PC-9 (cell line): Measurements from ENCODE around the gene HNRNPF.

Source experiments
- EZH2 ChIP-seq: fragments of 200-600 bp; sonication (generic); IDR thresholded peaks from 2 replicates; pipeline ENCODE4 v1.8.0; 2017; ENCODE audit warnings: antibody characterized with exemption, low read depth
- TF ChIP-seq, protein P1 (sequence below): fragments of 200-600 bp; sonication (generic); conservative IDR thresholded peaks from 2 replicates; pipeline ENCODE4 v1.6.1; 2017; ENCODE audit warnings: mixed run types, antibody characterized with exemption, mild to moderate bottlenecking, moderate library complexity

DNA sequence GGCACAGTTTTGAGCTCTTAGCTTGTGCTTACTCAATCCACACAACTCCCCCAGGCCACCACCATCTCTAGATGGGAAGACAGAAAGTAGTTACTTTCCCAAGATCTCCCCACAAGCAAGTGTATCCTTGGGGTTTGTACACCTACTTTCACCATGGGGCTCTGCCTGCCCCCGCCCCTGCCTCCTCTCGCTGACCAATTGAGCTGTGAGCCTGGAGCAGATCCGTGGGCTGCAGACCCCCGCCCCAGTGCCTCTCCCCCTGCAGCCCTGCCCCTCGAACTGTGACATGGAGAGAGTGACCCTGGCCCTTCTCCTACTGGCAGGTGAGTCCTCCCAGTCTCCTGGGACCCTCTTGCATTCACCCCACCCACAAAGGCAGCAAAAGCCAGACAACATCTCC lies 35.5 kb downstream of the HNRNPF start:
- TF ChIP-seq, protein P1, sequence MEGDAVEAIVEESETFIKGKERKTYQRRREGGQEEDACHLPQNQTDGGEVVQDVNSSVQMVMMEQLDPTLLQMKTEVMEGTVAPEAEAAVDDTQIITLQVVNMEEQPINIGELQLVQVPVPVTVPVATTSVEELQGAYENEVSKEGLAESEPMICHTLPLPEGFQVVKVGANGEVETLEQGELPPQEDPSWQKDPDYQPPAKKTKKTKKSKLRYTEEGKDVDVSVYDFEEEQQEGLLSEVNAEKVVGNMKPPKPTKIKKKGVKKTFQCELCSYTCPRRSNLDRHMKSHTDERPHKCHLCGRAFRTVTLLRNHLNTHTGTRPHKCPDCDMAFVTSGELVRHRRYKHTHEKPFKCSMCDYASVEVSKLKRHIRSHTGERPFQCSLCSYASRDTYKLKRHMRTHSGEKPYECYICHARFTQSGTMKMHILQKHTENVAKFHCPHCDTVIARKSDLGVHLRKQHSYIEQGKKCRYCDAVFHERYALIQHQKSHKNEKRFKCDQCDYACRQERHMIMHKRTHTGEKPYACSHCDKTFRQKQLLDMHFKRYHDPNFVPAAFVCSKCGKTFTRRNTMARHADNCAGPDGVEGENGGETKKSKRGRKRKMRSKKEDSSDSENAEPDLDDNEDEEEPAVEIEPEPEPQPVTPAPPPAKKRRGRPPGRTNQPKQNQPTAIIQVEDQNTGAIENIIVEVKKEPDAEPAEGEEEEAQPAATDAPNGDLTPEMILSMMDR, result no peak
- no peak for TF ChIP-seq EZH2
